H9 (cell line): Measurements from ENCODE around the gene PLCG1. TPM values are rescaled to one million over a fixed set of nuclear protein-coding genes. Genes with fewer than 3 reads are reported as not detected.
A peak's percentile ranks its signal among the peaks of the same experiment; 100 is the strongest.

Experiments used
- DNase-seq: peaks from one replicate; pipeline ENCODE4 v3.0.0-alpha.2; 2017
- H2AFZ ChIP-seq: one replicate; pipeline ENCODE4 v1.6.1; 2013; ENCODE audit warnings: mild to moderate bottlenecking, low read length, control low read depth, moderate library complexity
- H2AK5ac ChIP-seq: 2 replicates; pipeline ENCODE4 v1.6.1; 2013; ENCODE audit warnings: low read length, control low read depth, mixed read lengths; ENCODE audit not compliant: insufficient read length
- H2BK120ac ChIP-seq: one replicate; pipeline ENCODE4 v1.6.1; 2013; ENCODE audit warnings: low read depth, mild to moderate bottlenecking, low read length, control low read depth, inconsistent platforms; ENCODE audit not compliant: poor library complexity, severe bottlenecking
- H2BK12ac ChIP-seq: 2 replicates; pipeline ENCODE4 v1.6.1; 2013; ENCODE audit warnings: low read length, control low read depth, mixed read lengths, low read depth; ENCODE audit not compliant: insufficient read length
- H2BK15ac ChIP-seq: 2 replicates; pipeline ENCODE4 v1.6.1; 2013; ENCODE audit warnings: low read depth, low read length, control low read depth
- H2BK20ac ChIP-seq: one replicate; pipeline ENCODE4 v1.6.1; 2013; ENCODE audit warnings: low read depth, mild to moderate bottlenecking, low read length, control low read depth, inconsistent platforms; ENCODE audit not compliant: poor library complexity, severe bottlenecking
- H2BK5ac ChIP-seq: 2 replicates; pipeline ENCODE4 v1.6.1; 2013; ENCODE audit warnings: low read length, control low read depth, mixed read lengths; ENCODE audit not compliant: insufficient read length
- H3K14ac ChIP-seq: 2 replicates; pipeline ENCODE4 v1.6.1; 2013; ENCODE audit warnings: low read length, control low read depth; ENCODE audit not compliant: insufficient read depth
- H3K18ac ChIP-seq: 2 replicates; pipeline ENCODE4 v1.6.1; 2013; ENCODE audit warnings: low read depth, mild to moderate bottlenecking, mixed read lengths, low read length, control low read depth; ENCODE audit not compliant: insufficient read length
- H3K23ac ChIP-seq: 2 replicates; pipeline ENCODE4 v1.6.1; 2013; ENCODE audit warnings: low read length, control low read depth, mixed read lengths, low read depth; ENCODE audit not compliant: insufficient read length
- H3K23me2 ChIP-seq: 2 replicates; pipeline ENCODE4 v1.6.1; 2013; ENCODE audit warnings: low read depth, mild to moderate bottlenecking, mixed read lengths, low read length, control low read depth; ENCODE audit not compliant: insufficient read length, poor library complexity, severe bottlenecking
- H3K27ac ChIP-seq: 2 replicates; pipeline ENCODE4 v1.5.1; 2013; ENCODE audit warnings: low read length, control low read depth, mixed read lengths, low read depth; ENCODE audit not compliant: insufficient read length
- H3K27me3 ChIP-seq: 2 replicates; pipeline ENCODE4 v1.6.1; 2013; ENCODE audit warnings: low read length, control low read depth, inconsistent platforms; ENCODE audit not compliant: insufficient read depth
- H3K4ac ChIP-seq: 2 replicates; pipeline ENCODE4 v1.6.1; 2013; ENCODE audit warnings: low read depth, mild to moderate bottlenecking, control low read depth, inconsistent platforms, low read length, moderate library complexity
- H3K4me1 ChIP-seq: 2 replicates; pipeline ENCODE4 v1.6.1; 2013; ENCODE audit warnings: low read length, control low read depth, inconsistent platforms; ENCODE audit not compliant: insufficient read depth
- H3K4me2 ChIP-seq: 2 replicates; pipeline ENCODE4 v1.6.1; 2013; ENCODE audit warnings: low read length, control low read depth, mixed read lengths; ENCODE audit not compliant: insufficient read length, insufficient read depth
- H3K56ac ChIP-seq: 2 replicates; pipeline ENCODE4 v1.6.1; 2013; ENCODE audit warnings: low read depth, mild to moderate bottlenecking, mixed read lengths, low read length, control low read depth; ENCODE audit not compliant: insufficient read length
- H3K79me1 ChIP-seq: 2 replicates; pipeline ENCODE4 v1.6.1; 2013; ENCODE audit warnings: low read depth, mild to moderate bottlenecking, moderate library complexity, low read length, control low read depth, inconsistent platforms; ENCODE audit not compliant: insufficient read depth, poor library complexity, severe bottlenecking
- H3K79me2 ChIP-seq: 2 replicates; pipeline ENCODE4 v1.6.1; 2013; ENCODE audit warnings: low read length, control low read depth, inconsistent platforms; ENCODE audit not compliant: insufficient read depth
- H3K9ac ChIP-seq: 2 replicates; pipeline ENCODE4 v1.6.1; 2013; ENCODE audit warnings: low read length, control low read depth, mixed read lengths; ENCODE audit not compliant: insufficient read length; ENCODE audit errors: extremely low read depth
- H3K9me3 ChIP-seq: one replicate; pipeline ENCODE4 v1.6.1; 2013; ENCODE audit warnings: low read depth, low read length, inconsistent platforms; ENCODE audit not compliant: control insufficient read depth
- H3T11ph ChIP-seq: one replicate; pipeline ENCODE4 v1.6.1; 2013; ENCODE audit warnings: mild to moderate bottlenecking, low read length, control low read depth, inconsistent platforms
- H4K20me1 ChIP-seq: one replicate; pipeline ENCODE4 v1.6.1; 2013; ENCODE audit not compliant: control insufficient read depth, insufficient read length, insufficient read depth
- H4K5ac ChIP-seq: 2 replicates; pipeline ENCODE4 v1.6.1; 2013; ENCODE audit warnings: low read depth, mild to moderate bottlenecking, mixed read lengths, low read length, control low read depth; ENCODE audit not compliant: insufficient read length
- H4K8ac ChIP-seq: replicated peaks from 2 replicates; pipeline ENCODE4 v1.6.1; 2013; ENCODE audit warnings: low read length, control low read depth, mixed read lengths, low read depth; ENCODE audit not compliant: insufficient read length
- H4K91ac ChIP-seq: 2 replicates; pipeline ENCODE4 v1.6.1; 2013; ENCODE audit warnings: low read depth, mild to moderate bottlenecking, moderate library complexity, mixed read lengths, low read length, control low read depth; ENCODE audit not compliant: insufficient read length
- H3K27ac Mint-ChIP-seq, 3 experiments: 2 replicates in 2 of 3; 3 replicates in 1 of 3; pipeline ENCODE4 v1.8.0; 2020 to 2021; ENCODE audit warnings: mixed read lengths in 3 of 3, mild to moderate bottlenecking in 1 of 3, moderate library complexity in 1 of 3
- H3K27me3 Mint-ChIP-seq: 2 replicates; pipeline ENCODE4 v1.8.0; 2021; ENCODE audit warnings: low read depth, mild to moderate bottlenecking, moderate library complexity, mixed read lengths
- H3K36me3 Mint-ChIP-seq, 3 experiments: 2 replicates in 2 of 3; 3 replicates in 1 of 3; pipeline ENCODE4 v1.8.0; 2020 to 2021; ENCODE audit warnings: low read depth in 3 of 3, mixed read lengths in 3 of 3; ENCODE audit not compliant: insufficient read depth in 1 of 3
- H3K4me1 Mint-ChIP-seq, 2 experiments: 2 replicates each; pipeline ENCODE4 v1.8.0; 2020; ENCODE audit warnings: mixed read lengths in 2 of 2
- H3K4me3 Mint-ChIP-seq, 2 experiments: 2 replicates in 1 of 2; 3 replicates in 1 of 2; pipeline ENCODE4 v1.8.0; 2020 to 2021; ENCODE audit warnings: mild to moderate bottlenecking in 2 of 2, mixed read lengths in 2 of 2, moderate library complexity in 1 of 2
- H3K9me3 Mint-ChIP-seq, 2 experiments: 2 replicates in 1 of 2; 3 replicates in 1 of 2; pipeline ENCODE4 v1.8.0; 2020; ENCODE audit warnings: mild to moderate bottlenecking in 2 of 2, mixed read lengths in 2 of 2, moderate library complexity in 1 of 2
- WGBS: extraction: QIAGEN DNeasy Blood & Tissue Kit; methylation state at CpG from one replicate; pipeline ENCODE4 v1.1.7; 2013; ENCODE audit warnings: missing lambda C conversion rate, low lambda C conversion rate, mixed read lengths; ENCODE audit not compliant: insufficient read length; ENCODE audit errors: extremely low coverage; 5-methylcytosine and 5-hydroxymethylcytosine counted together
- total RNA-seq: library from RNA; stranded (reverse); gene quantifications from 2 replicates; pipeline ENCODE4 v1.2.1, GENCODE V29; 2021
- TF ChIP-seq, protein P1 (sequence below): fragments of 200-600 bp; sonication (generic); conservative IDR thresholded peaks from 3 replicates; pipeline ENCODE4 v1.8.0; 2021; ENCODE audit warnings: antibody characterized with exemption, mild to moderate bottlenecking

PLCG1 gene
- total RNA-seq, 1 experiment from 2014 or later, result 171 TPM

GRCh38 chr20:41138475-41139226 lies 1.3 kb downstream of the PLCG1 start:
- H3K9me3 ChIP-seq, result no peaks in the 10 kb centered on the region
- no peak overlapping the region for H3T11ph ChIP-seq
- no peak overlapping the region for H3K23ac ChIP-seq
- H4K8ac ChIP-seq, result no peak overlapping the region
- no peak overlapping the region for H4K91ac ChIP-seq
- no peak overlapping the region for H2BK20ac ChIP-seq
- H3K4me1 ChIP-seq, result peaks cover 21% of the 10 kb centered on the region; the same call in 1 of the 2 replicates
- no peak overlapping the region for H3K56ac ChIP-seq
- H2BK5ac ChIP-seq, result no peak overlapping the region
- peak overlapping the region; percentile 81 for H3K4me2 ChIP-seq
- WGBS, result no CpG with 5 or more reads among the region's 12 CpGs
- H4K20me1 ChIP-seq, result no peaks in the 10 kb centered on the region
- H2AFZ ChIP-seq, result no peak overlapping the region
- no peak overlapping the region for H2BK15ac ChIP-seq
- Mint-ChIP-seq H3K27ac (peak overlapping the region; percentile 73 to 98 (median 97); a peak in 6 of 7 replicates), H3K4me1 (peaks cover 58 to 65% of the 10 kb centered on the region in 2 experiments), H3K36me3 (peaks cover 3 to 14% (median 11%) of the 10 kb centered on the region in 3 experiments), H3K9me3 (no peaks in the 10 kb centered on the region; a peak in 2 of 5 replicates), H3K27me3 (peaks cover 10% of the 10 kb centered on the region), H3K4me3 (peak overlapping the region; percentile 91 to 93)
- H3K18ac ChIP-seq, result no peak overlapping the region
- no peaks in the 10 kb centered on the region for H3K79me1 ChIP-seq
- H3K4ac ChIP-seq, result no peak overlapping the region
- DNase-seq, result no peak
- no peak overlapping the region for H2AK5ac ChIP-seq
- H3K79me2 ChIP-seq, result peaks cover 53% of the 10 kb centered on the region
- H3K23me2 ChIP-seq, result peaks cover 20% of the 10 kb centered on the region
- TF ChIP-seq, protein P1, sequence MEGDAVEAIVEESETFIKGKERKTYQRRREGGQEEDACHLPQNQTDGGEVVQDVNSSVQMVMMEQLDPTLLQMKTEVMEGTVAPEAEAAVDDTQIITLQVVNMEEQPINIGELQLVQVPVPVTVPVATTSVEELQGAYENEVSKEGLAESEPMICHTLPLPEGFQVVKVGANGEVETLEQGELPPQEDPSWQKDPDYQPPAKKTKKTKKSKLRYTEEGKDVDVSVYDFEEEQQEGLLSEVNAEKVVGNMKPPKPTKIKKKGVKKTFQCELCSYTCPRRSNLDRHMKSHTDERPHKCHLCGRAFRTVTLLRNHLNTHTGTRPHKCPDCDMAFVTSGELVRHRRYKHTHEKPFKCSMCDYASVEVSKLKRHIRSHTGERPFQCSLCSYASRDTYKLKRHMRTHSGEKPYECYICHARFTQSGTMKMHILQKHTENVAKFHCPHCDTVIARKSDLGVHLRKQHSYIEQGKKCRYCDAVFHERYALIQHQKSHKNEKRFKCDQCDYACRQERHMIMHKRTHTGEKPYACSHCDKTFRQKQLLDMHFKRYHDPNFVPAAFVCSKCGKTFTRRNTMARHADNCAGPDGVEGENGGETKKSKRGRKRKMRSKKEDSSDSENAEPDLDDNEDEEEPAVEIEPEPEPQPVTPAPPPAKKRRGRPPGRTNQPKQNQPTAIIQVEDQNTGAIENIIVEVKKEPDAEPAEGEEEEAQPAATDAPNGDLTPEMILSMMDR, result no peak
- no peak overlapping the region for H2BK12ac ChIP-seq
- H4K5ac ChIP-seq, result no peak overlapping the region
- H3K27me3 ChIP-seq, result no peaks in the 10 kb centered on the region
- peak overlapping the region; percentile 96 for H3K9ac ChIP-seq
- H3K14ac ChIP-seq, result peak overlapping the region; percentile 74
- H2BK120ac ChIP-seq, result no peak overlapping the region
- no peak overlapping the region for H3K27ac ChIP-seq
